Measurements from ENCODE around the gene TPT1.
"Not testable (repeated sequence)": the region's sequence is repeated elsewhere in the genome, so short reads cannot be mapped to it uniquely, and the experiment has no call there.

Gene TPT1

GRCh38 chr13:45367358-45367757, 26.4 kb upstream of the TPT1 start:
- DNase-seq (ENCODE audit: low read depth) = peak; percentile 80

DNA sequence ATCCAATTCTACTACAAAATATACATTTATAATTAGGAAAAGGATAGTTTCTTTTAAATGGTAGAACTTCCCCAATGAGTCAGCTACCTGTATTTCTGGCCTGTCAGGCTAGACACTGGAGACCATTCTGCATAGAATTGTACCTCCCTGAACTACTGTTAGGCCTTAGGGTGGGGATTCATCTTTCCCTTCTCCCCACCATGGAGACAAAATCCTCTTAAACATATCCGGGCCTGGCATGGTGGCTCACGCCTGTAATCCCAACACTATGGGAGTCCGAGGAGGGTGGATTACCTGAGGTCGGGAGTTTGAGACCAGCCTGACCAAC, 24.5 kb upstream of the TPT1 start:
- DNase-seq (ENCODE audit: low read depth) = no peak

- no peak for DNase-seq (ENCODE audit: low read depth)
Observed at GRCh38 chr13:45364876-45365557, 24.0 kb upstream of the TPT1 start.

GRCh38 chr13:45362939-45363338, 22.0 kb upstream of the TPT1 start:
- no peak for DNase-seq (ENCODE audit: low read depth)

DNA sequence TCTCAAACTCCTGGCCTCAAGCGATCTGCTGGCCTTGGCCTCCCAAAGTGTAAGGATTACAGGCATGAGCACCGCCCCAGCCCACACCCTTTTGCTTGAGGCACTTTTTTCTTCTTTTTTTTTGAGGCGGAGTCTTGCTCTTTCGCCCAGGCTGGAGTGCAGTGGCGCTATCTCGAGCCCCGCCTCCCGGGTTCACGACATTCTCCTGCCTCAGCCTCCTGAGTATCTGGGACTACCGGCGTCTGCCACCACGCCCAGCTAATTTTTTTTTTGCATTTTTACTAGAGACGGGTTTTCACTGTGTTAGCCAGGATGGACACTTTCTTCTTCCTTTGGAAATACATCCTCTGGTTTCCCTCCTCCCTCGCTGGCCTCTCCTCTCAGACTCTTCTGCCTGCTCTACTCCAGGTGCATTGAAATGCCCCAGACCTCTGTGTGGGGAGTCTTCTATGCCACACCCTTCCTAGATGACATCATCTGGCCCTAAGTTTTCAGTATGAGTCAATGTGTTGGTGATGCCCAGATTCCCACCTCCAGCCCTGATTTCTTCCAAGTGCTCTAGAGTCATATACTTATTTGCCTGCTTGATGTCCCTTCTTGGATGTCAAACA, 20.7 kb upstream of the TPT1 start:
- no peak for DNase-seq (ENCODE audit: low read depth)

- no peak for DNase-seq (ENCODE audit: low read depth)
Observed at GRCh38 chr13:45356966-45357672, 16.1 kb upstream of the TPT1 start.

DNA sequence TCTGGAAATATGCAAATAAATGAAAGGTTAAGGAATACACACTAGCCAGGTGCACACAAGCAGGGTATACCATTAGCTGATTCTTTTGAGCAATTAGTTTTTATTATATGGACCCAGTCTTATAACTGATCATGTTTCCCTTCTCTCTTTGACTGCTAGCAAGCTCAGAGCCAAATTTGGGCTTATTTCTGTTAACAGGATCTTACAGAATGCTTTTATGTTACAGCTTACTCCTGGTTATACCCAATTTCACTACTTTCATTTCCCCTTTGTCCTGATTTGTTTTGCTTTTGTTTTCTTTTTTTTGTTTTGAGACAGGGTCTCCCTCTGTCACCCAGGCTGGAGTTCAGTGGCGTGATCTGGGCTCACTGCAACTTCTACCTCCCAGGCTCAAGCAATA, 12.9 kb upstream of the TPT1 start:
- DNase-seq (ENCODE audit: low read depth) = no peak

GRCh38 chr13:45352031-45352430, 11.0 kb upstream of the TPT1 start:
- no peak for DNase-seq (ENCODE audit: low read depth)

DNA sequence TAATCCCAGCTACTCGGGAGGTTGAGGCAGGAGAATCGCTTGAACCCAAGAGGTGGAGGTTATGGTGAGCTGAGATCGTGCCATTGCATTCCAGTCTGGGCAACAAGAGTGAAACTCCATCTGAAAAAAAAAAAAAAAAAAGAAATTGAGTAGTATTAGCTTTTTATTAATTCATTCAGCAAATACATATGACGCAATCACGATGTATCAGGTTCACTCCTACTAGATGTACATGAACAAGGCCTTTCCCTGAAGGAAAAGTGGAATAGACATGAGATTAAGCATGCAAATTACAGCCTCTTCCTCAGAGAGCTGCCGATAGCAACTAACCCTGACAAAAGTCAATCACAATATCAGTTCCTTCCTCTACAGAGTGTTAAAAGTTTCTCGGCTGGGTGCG, 9.2 kb upstream of the TPT1 start:
- no peak for DNase-seq (ENCODE audit: low read depth)

- no peak for DNase-seq (ENCODE audit: low read depth)
Observed at GRCh38 chr13:45349438-45349837, 8.5 kb upstream of the TPT1 start.

- not testable (repeated sequence) for DNase-seq (ENCODE audit: low read depth)
Observed at GRCh38 chr13:45344064-45344463, 3.1 kb upstream of the TPT1 start.

DNA sequence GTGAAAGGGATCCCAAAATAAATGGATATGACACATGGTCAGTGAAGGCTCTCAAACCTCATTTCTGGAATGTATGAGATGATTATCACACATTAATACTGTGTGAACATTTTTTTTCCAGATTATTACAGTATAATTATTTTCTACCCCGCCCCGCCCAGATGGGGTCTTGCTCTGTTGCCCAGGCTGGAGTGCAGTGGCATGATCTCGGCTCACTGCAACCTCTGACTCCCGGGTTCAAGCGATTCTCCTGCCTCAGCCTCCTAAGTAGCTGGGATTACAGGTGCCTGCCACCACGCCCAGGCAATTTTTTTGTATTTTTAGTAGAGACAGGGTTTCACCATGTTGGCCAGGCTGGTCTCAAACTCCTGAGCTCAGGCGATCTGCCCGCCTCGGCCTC, 2.1 kb upstream of the TPT1 start:
- not testable (repeated sequence) for DNase-seq (ENCODE audit: low read depth)

- DNase-seq (ENCODE audit: low read depth) = not testable (repeated sequence)
Observed at GRCh38 chr13:45342668-45343067, 1.7 kb upstream of the TPT1 start.

GRCh38 chr13:45341799-45342500, 967 bp upstream of the TPT1 start:
- no peak for DNase-seq (ENCODE audit: low read depth)

- DNase-seq (ENCODE audit: low read depth) = no peak
Observed at GRCh38 chr13:45340422-45341033, 455 bp downstream of the TPT1 start.

DNA sequence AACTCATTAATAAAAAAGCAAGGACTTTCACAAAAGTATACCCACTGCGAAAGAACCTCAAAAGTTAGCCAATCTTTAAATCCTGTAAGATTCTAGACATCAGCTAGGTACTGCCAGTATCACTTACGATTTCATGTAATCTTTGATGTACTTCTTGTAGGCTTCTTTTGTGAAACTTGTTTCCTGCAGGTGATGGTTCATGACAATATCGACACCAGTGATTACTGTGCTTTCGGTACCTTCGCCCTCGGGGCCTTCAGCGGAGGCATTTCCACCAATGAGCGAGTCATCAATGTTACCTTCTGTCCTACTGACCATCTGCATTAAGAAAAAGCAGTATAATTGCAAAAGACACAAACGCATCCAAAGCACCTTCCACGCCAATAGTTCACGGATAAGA, 1.1 kb downstream of the TPT1 start:
- no peak for DNase-seq (ENCODE audit: low read depth)

GRCh38 chr13:45339399-45339798, 1.6 kb downstream of the TPT1 start:
- DNase-seq (ENCODE audit: low read depth) = no peak

DNA sequence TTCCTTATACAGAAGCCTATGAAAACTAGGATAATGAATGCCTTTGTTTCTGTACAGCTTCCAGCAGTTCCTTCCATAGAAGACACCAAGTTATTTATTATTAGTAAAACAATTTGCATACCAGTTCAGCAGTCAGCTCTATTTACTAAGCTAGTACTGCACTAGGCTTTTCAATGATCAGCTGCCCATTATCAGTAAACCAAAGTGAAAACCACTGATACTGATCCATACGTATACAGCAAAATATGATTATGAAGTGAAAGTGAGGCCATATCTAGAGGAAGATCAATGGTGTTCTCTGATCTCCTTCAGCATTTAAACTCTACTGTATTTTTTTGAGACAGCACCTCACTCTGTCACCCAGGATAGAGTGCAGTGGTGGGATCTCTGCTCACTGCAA, 3.2 kb downstream of the TPT1 start:
- DNase-seq (ENCODE audit: low read depth) = no peak

DNA sequence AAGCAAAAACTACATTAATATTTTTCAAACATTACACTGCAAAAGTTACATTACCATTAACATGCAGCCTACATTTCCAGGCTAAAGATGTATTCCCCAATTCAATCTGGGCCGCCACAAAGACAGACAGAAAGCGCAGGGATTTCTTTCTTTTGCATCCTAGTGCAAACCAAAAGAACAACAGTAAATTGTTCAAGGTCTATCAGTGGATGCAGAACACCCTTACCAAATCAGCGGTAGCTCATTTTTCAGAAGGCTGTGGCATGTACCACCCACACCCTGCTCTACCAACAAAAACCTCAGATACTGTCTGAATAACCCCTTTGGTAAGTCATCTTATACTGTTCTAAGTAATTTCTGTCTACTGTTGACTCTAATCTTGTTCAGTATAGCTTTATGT, 3.6 kb downstream of the TPT1 start:
- DNase-seq (ENCODE audit: low read depth) = no peak

DNA sequence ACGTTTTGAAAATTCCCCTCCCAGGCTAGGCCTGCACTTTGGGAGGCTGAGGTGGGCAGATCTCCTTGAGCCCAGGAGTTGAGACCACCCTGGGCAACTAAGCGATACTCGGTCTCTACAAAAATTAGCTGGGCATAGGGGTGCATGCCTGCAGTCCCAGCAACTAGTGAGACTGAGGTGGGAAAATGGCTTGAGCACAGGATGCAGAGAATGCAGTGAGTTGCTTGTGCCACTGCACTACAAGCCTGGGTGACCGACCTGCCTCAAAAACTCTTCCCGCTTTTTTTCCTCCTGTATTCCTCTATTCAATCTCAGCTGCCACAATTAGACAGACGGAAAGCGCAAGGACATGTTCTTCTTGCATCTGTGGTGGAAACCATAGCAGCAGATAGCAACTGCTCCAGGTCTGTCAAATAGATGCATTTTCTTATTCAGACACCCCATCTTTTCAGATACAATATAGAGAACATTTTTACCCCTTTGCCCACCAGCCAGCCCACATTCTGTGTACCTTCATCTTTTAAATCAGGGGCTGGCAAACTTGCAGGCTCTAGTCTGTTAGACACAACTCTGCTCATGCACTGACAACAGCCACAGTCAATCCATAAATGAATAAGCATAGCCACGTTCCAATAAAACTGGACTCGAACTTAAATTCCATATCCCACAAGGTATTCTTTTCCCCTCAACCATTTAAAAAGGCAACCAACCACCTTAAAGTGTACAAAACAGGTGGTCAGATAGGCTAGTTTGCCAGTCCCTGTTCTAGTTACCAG, 4.8 kb downstream of the TPT1 start:
- no peak for DNase-seq (ENCODE audit: low read depth)

DNA sequence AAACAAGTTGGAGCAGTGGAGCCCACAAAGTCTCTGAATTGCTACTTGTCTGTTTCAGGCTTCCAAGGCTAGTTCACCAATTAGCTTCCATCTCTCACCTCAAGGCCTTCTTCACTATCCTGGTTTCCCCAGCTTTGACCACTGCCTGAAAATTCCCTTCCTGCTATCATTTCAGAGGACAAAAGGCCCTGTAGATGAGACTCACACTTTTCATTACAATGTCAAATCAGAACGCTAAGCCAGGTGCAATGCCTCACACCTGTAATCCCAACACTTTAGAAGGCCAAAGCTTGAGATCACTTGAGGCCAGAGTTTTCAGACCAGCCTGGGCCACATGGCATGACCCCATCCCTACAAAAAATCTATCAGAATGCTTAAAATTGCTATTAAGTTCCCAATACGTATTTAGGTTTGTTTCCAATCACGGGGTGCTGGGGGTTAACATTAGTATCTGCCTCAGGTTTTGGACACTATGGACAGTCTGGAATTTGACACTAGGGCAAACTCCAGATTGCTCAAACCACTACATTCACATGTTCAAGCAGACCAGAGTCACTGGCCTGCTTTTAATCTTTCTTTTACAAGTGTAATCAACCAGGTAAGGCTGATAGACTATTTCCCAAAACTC, 5.5 kb downstream of the TPT1 start:
- DNase-seq (ENCODE audit: low read depth) = no peak
